Measurements from ENCODE around the gene MRPL46.

- TF ChIP-seq POLR2A (IDR thresholded peaks at IDR 0.05; ENCODE audit: control extremely low read depth in 1 of 2, low read depth in 2 of 2, low read length in 2 of 2) (no peak; a peak in 1 of 3 replicates), TEAD4 (IDR thresholded peaks at IDR 0.05; ENCODE audit: low read depth, low read length) (no peak), TAF1 (IDR thresholded peaks at IDR 0.05; ENCODE audit: low read depth, low read length) (no peak), BCL11A (IDR thresholded peaks at IDR 0.05; ENCODE audit: low read depth in 2 of 2, low read length in 2 of 2) (no peak), SIN3A (conservative IDR thresholded peaks at IDR 0.05 in 1 of 2, IDR thresholded peaks at IDR 0.05 in 1 of 2; ENCODE audit: low read depth in 1 of 2, low read length in 2 of 2) (no peak), EP300 (IDR thresholded peaks at IDR 0.05; ENCODE audit: borderline replicate concordance in 1 of 2, low read depth in 2 of 2, low read length in 2 of 2) (no peak), ASH2L (IDR thresholded peaks at IDR 0.05; ENCODE audit: low read length) (no peak), KDM5A (IDR thresholded peaks at IDR 0.05; ENCODE audit: low read length) (no peak), PHF8 (conservative IDR thresholded peaks at IDR 0.05; ENCODE audit: low read depth, low read length) (no peak), RBBP5 (IDR thresholded peaks at IDR 0.05; ENCODE audit: borderline replicate concordance, low read depth, low read length) (no peak)
- TF ChIP-seq, protein P1, sequence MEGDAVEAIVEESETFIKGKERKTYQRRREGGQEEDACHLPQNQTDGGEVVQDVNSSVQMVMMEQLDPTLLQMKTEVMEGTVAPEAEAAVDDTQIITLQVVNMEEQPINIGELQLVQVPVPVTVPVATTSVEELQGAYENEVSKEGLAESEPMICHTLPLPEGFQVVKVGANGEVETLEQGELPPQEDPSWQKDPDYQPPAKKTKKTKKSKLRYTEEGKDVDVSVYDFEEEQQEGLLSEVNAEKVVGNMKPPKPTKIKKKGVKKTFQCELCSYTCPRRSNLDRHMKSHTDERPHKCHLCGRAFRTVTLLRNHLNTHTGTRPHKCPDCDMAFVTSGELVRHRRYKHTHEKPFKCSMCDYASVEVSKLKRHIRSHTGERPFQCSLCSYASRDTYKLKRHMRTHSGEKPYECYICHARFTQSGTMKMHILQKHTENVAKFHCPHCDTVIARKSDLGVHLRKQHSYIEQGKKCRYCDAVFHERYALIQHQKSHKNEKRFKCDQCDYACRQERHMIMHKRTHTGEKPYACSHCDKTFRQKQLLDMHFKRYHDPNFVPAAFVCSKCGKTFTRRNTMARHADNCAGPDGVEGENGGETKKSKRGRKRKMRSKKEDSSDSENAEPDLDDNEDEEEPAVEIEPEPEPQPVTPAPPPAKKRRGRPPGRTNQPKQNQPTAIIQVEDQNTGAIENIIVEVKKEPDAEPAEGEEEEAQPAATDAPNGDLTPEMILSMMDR (IDR thresholded peaks at IDR 0.05; ENCODE audit: control extremely low read depth in 1 of 3, insufficient read depth in 1 of 3, low read depth in 1 of 3, low read length in 3 of 3): no peak
Measured at GRCh38 chr15:88465633-88466224, 1.5 kb downstream of the MRPL46 start.

Measured in H1 (cell line).